Omental fat pad (tissue), 4 donors: ENCODE measurements around the gene ANK3. TPM values are rescaled to one million over a fixed set of nuclear protein-coding genes. Genes with fewer than 3 reads are reported as not detected.

Source experiments
- ATAC-seq: fragments of 150-250 bp; one replicate; pipeline ENCODE4 v1.9.1; 2016; ENCODE audit warnings: mild to moderate bottlenecking, moderate library complexity; ENCODE audit not compliant: low FRiP score
- DNase-seq: peaks from one replicate; pipeline ENCODE4 v3.0.0-alpha.2; 2019; ENCODE audit warnings: low spot score
- CTCF ChIP-seq, 3 donors: fragments of 450-650 bp; IDR thresholded peaks; one replicate each; pipeline ENCODE4 v1.5.1; 2016 to 2017; ENCODE audit warnings: antibody characterized with exemption in 3 of 3, mild to moderate bottlenecking in 3 of 3, moderate library complexity in 2 of 3
- total RNA-seq, 4 donors: library from RNA; depleted of rRNA; stranded (reverse); fragments of >200 nt; gene quantifications; one replicate each; pipeline ENCODE4 v1.1.0, GENCODE V29; 2016

The ANK3 gene
- total RNA-seq, 4 donors from 2014 or later: 10.5 to 22.5 (median 13.3) TPM

DNA sequence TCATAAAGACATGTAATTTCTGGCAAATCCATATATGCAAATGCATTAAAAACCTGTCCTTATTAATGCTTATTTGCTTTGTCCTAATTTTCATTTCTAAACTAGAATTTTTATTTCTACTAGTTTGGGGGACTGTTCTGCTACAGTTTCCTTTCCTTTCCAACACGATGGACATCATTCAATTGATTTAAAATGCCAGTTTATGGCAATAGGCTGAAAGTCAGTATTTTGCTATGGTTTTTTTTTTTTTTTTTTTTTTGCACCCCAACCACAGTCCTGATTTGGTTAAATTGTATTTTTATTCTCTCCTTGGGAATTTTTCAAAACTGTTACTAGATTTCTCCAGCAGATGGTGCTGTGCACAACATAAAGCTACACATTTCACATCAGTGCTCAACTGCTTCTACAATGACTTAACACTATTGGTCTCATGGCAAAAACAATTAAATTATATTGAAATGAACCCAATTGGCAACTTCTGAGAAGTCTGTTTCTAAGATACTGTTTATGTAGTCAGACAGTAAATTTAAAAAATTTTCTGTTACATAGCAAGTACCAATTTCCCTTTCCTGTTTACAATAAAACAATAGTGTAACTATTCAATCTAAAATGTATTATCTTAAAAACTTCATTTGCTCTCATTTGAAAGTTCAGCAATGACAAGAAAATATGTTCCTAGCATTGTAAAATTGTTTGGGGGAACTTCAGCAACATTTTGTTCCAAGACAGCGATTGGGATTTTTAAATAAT is 289.5 kb downstream of the ANK3 start:
- DNase-seq: no peak
- no peak for ATAC-seq
- no peak for TF ChIP-seq CTCF (IDR thresholded peaks at IDR 0.05)

DNA sequence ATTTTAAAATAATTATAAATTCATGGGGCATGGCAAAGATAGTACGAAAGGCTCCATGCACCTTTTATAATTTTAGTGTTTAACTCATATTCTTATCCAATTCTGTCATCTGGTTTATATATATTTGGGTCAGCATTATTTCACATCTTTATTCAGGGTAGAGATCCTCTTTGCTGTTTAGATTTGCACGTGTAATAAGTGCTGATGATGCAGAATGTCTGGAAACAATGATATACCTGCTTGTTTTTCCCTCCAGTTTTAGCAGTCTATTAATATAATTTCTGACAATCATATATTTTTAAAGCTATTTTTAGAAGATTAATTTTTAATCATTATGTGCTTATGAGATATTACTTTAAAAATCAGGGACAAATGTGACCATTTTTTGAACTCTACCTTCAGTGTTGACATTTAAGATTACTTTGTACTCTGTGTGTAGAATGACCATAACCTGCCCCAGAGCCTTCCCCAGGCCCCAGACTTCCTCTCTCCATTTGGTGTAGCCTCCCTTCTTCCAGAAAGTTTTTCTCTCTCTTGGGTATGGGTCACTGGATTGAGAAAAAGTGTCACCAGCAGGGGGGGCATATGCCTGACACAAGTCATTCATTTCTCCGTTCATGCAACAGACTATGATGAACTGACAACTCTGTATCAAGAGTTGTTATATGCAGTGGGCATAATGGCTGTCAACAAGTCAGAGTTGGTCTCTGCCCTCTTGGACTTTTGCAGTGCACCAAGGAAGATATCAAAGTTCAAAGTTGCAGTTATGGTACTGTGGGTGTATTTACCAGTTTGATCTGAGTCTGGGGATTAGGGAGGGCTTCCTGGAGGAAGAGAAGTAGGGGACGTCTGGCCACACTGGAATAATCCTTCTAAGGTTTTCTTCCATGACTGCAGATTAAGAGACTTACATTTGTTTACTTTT is 290.7 kb downstream of the ANK3 start:
- no peak for ATAC-seq
- TF ChIP-seq CTCF (IDR thresholded peaks at IDR 0.05): no peak
- no peak for DNase-seq

DNA sequence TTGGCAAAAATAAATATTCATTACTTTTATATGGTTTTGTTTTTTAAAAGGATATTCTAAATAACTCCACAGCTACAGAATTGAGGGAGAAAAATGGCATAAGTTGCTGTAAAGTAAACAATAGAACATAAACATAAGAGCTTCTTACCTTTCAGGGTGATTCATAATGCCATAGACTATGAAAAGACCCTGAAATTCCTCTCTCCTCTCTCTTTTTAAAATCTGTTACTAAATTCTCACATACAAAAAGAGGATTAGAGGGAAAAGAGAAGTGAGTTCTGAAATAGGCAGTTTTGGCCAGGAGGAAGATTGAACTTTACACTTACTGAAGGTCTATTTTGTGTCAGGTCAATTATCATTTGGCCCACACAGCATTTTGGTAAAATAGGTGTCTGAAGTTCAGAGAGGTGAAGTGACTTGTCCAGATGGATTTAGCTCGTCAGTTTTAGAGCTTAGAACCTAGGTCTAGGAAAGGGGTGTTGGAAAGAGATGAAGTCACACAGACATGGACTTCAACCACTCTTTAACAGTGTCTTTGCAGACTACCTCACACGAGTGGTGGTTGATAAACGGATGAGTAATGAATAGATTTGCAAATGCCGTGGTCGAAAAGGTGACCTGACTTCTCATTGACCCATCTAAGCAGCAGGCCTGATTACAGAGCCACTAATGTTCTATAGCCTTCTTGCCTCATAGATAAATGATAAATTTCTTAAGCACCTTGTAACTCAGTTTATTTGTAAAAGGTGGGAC is 292.7 kb downstream of the ANK3 start:
- no peak for DNase-seq
- TF ChIP-seq CTCF (IDR thresholded peaks at IDR 0.05): no peak
- no peak for ATAC-seq

DNA sequence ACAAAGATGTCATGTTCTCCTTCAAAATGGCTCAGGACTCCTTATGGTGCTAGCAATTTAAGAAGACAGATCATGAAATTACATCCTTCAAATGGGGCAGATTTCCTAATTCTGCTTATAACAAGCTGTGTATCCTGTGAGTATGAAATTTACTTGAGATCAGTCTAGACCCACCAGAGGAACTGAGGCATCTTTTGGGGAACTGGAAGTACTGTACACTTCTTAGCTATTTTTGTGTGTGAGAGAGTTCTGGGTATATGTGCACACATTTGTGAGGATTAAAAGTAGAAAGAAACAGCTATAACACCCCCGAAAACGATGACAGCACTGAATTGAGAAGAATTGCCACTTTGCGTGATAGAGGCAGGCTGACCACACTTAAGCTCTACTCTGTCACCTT is 296.4 kb downstream of the ANK3 start:
- no peak for ATAC-seq
- no peak for TF ChIP-seq CTCF (IDR thresholded peaks at IDR 0.05)

DNA sequence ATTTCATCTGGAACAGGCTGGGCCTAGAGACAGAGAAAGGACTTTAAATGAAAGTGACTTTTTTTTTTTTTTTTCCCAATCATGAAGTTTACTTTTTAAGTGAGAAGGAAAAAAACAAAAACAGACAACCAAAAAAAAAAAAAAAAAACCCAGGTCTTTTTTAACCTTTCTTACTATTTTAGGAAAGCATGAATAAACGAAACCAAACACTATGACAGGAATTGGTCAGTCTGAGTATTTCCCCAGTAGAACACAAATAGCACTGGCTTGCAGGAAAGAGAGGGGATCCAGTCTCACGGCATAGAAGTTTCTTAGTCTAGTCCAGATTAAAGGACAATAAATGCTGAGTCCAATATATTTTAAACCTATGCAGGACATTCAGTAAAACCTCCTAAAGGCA is 302.8 kb downstream of the ANK3 start:
- DNase-seq (no peak), ATAC-seq (no peak)
- TF ChIP-seq CTCF (IDR thresholded peaks at IDR 0.05): no peak

More for the DNA sequence above, 296.4 kb downstream of the ANK3 start:
- DNase-seq: no peak

DNA sequence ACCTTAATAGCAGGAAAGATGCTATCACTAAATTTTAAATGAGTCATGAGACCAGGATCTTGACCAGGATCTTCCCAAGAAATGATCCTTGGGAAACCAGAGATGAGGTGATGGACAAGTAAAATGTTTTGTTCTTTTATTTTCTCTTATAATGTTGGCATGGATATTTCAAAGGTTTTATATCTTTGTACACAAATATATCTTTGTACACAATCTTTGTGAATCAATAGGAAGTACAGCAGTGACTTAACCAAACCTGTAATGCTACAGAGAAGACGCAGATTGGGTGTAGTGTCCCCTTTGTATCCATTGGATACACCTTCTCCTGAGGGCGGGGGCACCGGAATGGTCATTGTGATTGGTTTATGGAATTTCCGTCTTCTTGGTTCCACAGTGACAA is 303.3 kb downstream of the ANK3 start:
- no peak for TF ChIP-seq CTCF (IDR thresholded peaks at IDR 0.05)
- no peak for DNase-seq
- no peak for ATAC-seq
